Common myeloid progenitor, CD34-positive (primary cell): ENCODE data around the gene MCF2L.

ENCODE experiments used
- CTCF ChIA-PET: fragments of 350-600 bp; sonication (Branson Sonifier 250); formaldehyde crosslinking; loops from one replicate; lab custom pipeline; 2021; ENCODE audit warnings: antibody characterized with exemption; lab: Charles Lee
- POLR2A ChIA-PET: fragments of 350-600 bp; sonication (Branson Sonifier 250); formaldehyde crosslinking; loops from one replicate; lab custom pipeline; 2021; ENCODE audit warnings: antibody characterized with exemption; lab: Charles Lee
- DNase-seq, 3 donors: peaks; one replicate each; pipeline versions ENCODE4 v3.0.0 to v3.0.0-alpha.2; 2013
- H3K27ac ChIP-seq, 2 experiments: 1 replicate in 1 of 2; 2 replicates in 1 of 2; pipeline ENCODE4 v1.7.0; 2013; ENCODE audit warnings: inconsistent platforms in 2 of 2, low read length in 2 of 2, mild to moderate bottlenecking in 2 of 2, low read depth in 1 of 2, moderate library complexity in 1 of 2; ENCODE audit not compliant: severe bottlenecking in 2 of 2, insufficient read depth in 1 of 2, poor library complexity in 1 of 2
- H3K27me3 ChIP-seq, 5 experiments: replicated peaks in 2 of 5; 1 replicate in 3 of 5; 2 replicates in 2 of 5; pipeline versions ENCODE4 v1.6.1 to v1.7.0; 2013; ENCODE audit warnings: low read length in 4 of 5, mild to moderate bottlenecking in 2 of 5, moderate library complexity in 2 of 5, inconsistent platforms in 1 of 5; ENCODE audit not compliant: insufficient read depth in 5 of 5, control insufficient read depth in 4 of 5
- H3K36me3 ChIP-seq, 4 experiments: 1 replicate in 2 of 4; 2 replicates in 2 of 4; pipeline versions ENCODE4 v1.6.1 to v1.7.0; 2013; ENCODE audit warnings: low read length in 3 of 4, control low read depth in 1 of 4, mild to moderate bottlenecking in 1 of 4; ENCODE audit not compliant: control insufficient read depth in 4 of 4, insufficient read depth in 4 of 4
- H3K4me1 ChIP-seq, 4 experiments: 1 replicate in 3 of 4; 2 replicates in 1 of 4; pipeline versions ENCODE4 v1.6.1 to v1.7.1; 2013; ENCODE audit warnings: low read length in 3 of 4, mild to moderate bottlenecking in 3 of 4, control low read depth in 1 of 4, inconsistent platforms in 1 of 4, moderate library complexity in 1 of 4; ENCODE audit not compliant: control insufficient read depth in 4 of 4, insufficient read depth in 4 of 4; ENCODE audit errors: control extremely low read depth in 1 of 4
- H3K4me3 ChIP-seq, 7 experiments: 1 replicate in 4 of 7; 2 replicates in 3 of 7; pipeline versions ENCODE4 v1.5.1 to v1.7.0; 2013; ENCODE audit warnings: mild to moderate bottlenecking in 7 of 7, low read length in 6 of 7, moderate library complexity in 6 of 7, inconsistent platforms in 2 of 7, low read depth in 2 of 7, control low read depth in 1 of 7; ENCODE audit not compliant: insufficient read depth in 4 of 7, control insufficient read depth in 1 of 7; ENCODE audit errors: extremely low read depth in 1 of 7
- H3K9me3 ChIP-seq, 5 experiments: 1 replicate in 4 of 5; 2 replicates in 1 of 5; pipeline versions ENCODE4 v1.6.1 to v1.7.1; 2013; ENCODE audit warnings: low read length in 4 of 5, mild to moderate bottlenecking in 2 of 5, inconsistent platforms in 1 of 5, low read depth in 1 of 5, moderate library complexity in 1 of 5; ENCODE audit not compliant: control insufficient read depth in 4 of 5, insufficient read depth in 2 of 5; ENCODE audit errors: control extremely low read depth in 1 of 5
- WGBS: methylation state at CpG from one replicate; pipeline ENCODE4 v1.1.5; 2013; ENCODE audit not compliant: insufficient coverage; 5-methylcytosine and 5-hydroxymethylcytosine counted together

MCF2L gene

DNA sequence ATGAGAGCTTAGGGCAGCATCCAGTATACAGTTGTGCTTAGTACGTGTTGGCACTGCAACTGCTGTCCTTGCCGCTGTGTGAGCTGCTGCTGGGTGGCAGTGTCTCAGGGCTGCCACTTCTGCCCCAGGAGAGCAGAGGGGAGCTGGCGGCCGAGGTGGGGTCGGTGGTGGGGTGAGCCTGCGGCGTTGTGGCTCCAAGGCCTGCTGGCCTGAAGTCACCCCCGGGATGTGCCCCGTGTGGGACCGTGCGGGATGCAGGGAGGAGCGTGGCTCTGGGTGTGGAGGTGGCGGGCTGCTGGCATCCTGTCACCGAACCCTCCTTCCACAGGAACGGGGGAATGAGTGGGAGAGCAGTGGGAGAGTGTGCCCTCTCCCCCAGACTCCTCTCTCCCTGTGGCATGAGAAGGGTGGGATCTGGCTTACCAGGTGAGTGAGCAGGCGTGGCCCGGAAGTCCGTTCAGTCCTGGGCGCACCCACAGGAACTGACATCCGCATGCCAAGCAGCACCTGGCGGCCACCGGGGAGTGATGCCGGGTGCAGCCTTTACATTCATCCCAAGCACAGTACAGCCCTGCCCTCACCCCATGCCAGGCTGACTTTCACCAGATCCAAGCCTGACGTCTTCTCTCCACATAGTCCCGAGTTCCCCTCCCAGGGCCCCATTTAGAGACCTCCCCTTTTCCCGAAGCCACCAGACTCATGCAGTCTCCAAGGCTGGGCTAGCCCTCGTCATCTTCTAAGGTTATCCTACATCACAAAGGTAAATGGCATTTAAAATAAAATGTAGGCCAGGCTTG is 26.6 kb downstream of the MCF2L start:
- peaks cover 0 to 2% (median 0%) of the 10 kb centered on the region in 5 experiments for H3K27me3 ChIP-seq
- H3K36me3 ChIP-seq = no peaks in the 10 kb centered on the region
- CTCF ChIA-PET = no interaction called here
- POLR2A ChIA-PET = no interaction called here
- H3K27ac ChIP-seq = no peak overlapping the region
- H3K4me3 ChIP-seq = no peak overlapping the region
- no peak for DNase-seq
- H3K4me1 ChIP-seq = peaks cover 0 to 30% (median 16%) of the 10 kb centered on the region in 4 experiments
- 94% methylated on average over 20 of the region's 27 CpGs for WGBS
- no peaks in the 10 kb centered on the region for H3K9me3 ChIP-seq

DNA sequence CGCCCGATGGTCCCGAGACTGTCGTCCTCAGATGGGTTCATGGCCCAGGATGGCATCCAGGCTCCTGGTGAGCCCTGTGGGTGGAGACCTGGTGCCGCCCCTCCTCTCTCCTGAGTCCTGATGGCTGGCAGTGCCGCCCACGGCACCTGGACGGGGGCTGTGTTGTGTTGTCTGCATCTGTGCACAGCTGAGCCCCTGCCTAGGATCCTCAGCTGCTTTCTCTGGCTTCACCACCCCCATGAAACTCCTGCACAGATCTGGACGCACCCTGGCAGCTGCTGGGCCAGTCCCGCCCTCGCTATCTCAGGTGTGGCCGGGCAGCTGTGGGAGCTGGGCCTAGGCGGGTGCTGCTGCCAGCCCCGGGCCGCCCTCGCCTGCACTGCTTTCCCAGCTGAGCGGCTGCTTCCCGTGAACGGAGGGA is 27.7 kb downstream of the MCF2L start:
- Histone ChIP-seq H3K36me3 (no peaks in the 10 kb centered on the region), H3K27ac (no peak overlapping the region), H3K27me3 (peaks cover 0 to 2% (median 0%) of the 10 kb centered on the region in 5 experiments), H3K4me3 (no peak overlapping the region), H3K9me3 (no peaks in the 10 kb centered on the region), H3K4me1 (peaks cover 0 to 41% (median 27%) of the 10 kb centered on the region in 4 experiments)
- 95% methylated on average over 19 of the region's 19 CpGs for WGBS
- ChIA-PET CTCF (interaction anchor here (1.5 to 3.1 kb wide), 4 partner anchors 22 to 54 kb away, joined by 4 to 15 read pairs (median 8); partner anchors contain the start of gene MCF2L), POLR2A (no interaction called here)
- no peak for DNase-seq

DNA sequence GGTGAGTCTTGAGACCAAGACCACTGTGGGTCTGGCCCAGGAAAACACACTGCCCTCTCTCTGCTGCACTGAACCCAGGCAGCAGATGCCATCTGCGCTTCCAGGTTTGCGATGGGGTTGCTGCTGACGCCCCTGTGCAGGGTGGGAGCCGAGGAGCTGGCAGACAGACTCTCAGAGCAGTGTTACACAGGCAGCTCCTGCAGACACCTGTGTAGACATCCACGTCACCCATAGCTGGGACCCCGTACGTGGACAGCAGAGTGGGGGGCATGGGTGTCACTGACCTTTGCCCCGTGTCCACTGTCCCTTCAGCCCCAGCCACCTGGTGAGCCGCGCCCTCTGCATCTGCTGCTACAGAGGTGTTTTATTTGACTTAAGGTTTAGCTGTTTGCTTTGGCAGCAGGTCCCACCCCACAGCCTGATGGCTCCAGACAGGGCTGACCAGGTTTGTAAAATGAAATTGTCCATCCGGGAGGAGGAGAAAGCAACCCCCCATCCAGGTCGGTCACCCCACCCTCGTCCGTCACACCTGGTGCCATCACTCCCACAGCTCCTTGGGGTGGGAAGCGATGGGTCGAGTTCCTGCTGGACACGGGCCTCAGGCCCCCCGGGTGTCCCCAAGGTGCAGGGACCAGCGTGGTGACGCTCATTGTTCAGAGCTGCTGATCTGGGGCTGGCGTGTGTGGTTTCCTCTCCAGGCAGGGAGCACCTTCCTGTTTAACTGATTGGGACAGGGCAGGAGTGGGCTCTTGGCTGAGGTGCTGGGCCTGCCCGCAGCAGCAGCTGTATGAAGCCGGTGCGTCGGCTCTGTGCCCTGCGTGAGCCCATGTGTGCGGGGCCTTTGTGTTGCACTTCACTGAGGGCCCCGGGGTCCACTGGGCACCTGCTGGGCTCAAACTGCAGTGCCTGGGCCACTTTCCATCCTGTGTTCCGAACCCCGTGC is 28.4 kb downstream of the MCF2L start:
- Histone ChIP-seq H3K4me1 (peaks cover 0 to 46% (median 34%) of the 10 kb centered on the region in 4 experiments), H3K27ac (no peak overlapping the region), H3K4me3 (no peak overlapping the region), H3K36me3 (no peaks in the 10 kb centered on the region), H3K9me3 (no peaks in the 10 kb centered on the region), H3K27me3 (peaks cover 0 to 5% (median 0%) of the 10 kb centered on the region in 5 experiments)
- ChIA-PET POLR2A (no interaction called here), CTCF (interaction anchor here (0.8 to 3.1 kb wide), 6 partner anchors 8 to 55 kb away, joined by 3 to 15 read pairs (median 4); partner anchors contain the start of gene MCF2L)
- WGBS = 40% methylated on average over 21 of the region's 30 CpGs
- peak in 2 of 3 donors; percentile 57 to 66 for DNase-seq

DNA sequence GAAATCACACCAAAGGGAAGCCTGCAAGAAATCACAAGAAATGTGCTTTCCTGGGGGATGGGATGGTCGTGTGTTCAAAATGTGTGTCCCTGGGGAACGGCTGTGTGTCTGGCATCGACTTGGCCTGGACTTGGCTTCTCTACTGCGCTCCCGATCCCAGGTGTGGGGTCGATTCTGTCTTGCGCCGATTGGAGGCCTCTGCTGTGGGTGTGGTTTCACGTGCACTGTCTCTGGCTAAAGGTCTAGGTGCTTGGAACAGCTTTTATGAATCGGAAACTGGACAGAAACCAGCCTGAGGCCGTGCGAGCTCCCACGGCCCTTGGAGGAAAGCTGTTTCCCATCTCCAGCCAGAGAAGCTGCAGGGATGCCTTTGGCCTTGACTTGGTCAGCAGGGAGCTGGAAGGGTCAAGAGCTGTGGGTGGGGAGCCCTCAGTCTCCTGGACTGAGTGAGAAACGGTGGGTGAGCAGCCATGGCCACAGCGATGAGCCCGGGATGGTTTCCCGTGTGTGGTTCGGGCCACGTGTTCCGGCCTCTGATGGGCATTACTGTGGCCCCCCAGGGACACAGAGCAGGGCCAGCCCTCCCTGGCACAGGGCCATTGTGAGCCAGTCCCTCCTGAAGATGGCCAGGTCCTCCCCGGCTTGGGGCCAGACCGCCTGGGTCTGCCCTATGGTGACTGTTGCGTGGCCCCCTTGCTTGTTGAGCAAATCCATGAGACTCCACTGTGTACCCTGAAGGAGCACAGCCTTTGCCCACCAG is 29.7 kb downstream of the MCF2L start:
- CTCF ChIA-PET = interaction anchor here (2.2 to 3.1 kb wide), 2 partner anchors 29 to 30 kb away, joined by 11 to 15 read pairs; partner anchors contain the start of gene MCF2L
- Histone ChIP-seq H3K27ac (no peak overlapping the region), H3K4me1 (peaks cover 0 to 47% (median 34%) of the 10 kb centered on the region in 4 experiments), H3K36me3 (no peaks in the 10 kb centered on the region), H3K27me3 (peaks cover 0 to 8% (median 0%) of the 10 kb centered on the region in 5 experiments), H3K4me3 (no peak overlapping the region), H3K9me3 (no peaks in the 10 kb centered on the region)
- POLR2A ChIA-PET = interaction anchor here (0.6 kb wide), 2 partner anchors 22 to 33 kb away, joined by 3 read pairs; no protein-coding TSS in a partner anchor
- no peak for DNase-seq
- WGBS = 97% methylated on average over 23 of the region's 23 CpGs

DNA sequence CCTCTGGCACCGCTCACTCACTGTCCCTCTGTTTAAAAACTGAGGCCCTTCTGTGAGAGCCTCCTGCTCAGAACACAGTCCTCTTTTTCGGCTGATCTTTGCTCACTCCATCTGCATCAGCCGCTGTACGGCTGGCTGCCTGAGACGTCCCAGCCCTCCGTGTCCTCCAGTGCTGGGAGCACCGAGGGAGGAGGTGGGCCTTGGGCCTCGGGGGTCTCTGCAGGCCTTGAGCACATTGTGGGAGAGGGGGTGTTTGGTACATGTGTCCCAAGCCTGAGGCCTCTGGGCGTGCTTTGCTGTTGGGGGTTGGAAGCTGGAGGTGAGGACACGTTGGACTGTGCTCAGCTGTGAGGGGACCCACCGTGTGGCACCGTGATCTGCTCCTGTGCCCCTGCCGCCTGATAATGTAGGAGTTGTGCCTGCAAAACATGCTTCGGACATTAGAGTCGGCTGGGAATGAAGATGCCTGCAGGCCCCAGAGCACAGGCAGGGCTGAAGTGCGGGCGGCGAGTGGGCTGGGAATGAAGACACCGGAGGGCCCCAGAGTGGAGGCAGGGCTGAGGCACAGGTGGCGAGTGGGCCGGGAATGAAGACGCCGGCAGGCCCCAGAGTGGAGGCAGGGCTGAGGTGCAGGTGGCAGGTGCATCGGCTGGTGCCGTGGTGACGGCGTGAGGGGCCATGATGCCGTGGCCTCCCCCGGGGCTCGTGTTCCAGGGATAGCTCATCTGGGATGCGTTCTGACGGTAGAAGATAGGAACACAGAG is 30.6 kb downstream of the MCF2L start:
- Histone ChIP-seq H3K27me3 (peaks cover 0 to 8% (median 0%) of the 10 kb centered on the region in 5 experiments), H3K36me3 (no peaks in the 10 kb centered on the region), H3K4me3 (no peak overlapping the region), H3K27ac (no peak overlapping the region), H3K9me3 (peaks cover 0 to 1% (median 0%) of the 10 kb centered on the region in 5 experiments), H3K4me1 (peaks cover 0 to 47% (median 34%) of the 10 kb centered on the region in 4 experiments)
- DNase-seq = no peak
- 95% methylated on average over 29 of the region's 32 CpGs for WGBS
- ChIA-PET POLR2A (interaction anchor here (0.6 kb wide), 2 partner anchors 23 to 34 kb away, joined by 3 read pairs; no protein-coding TSS in a partner anchor), CTCF (no interaction called here)
